ENCODE data around the gene GASK1A. TPM values are rescaled to one million over a fixed set of nuclear protein-coding genes. Genes with fewer than 3 reads are reported as not detected.

Gene GASK1A
- total RNA-seq, 2 experiments from 2014 or later: not detected

- Histone ChIP-seq H2AFZ (ENCODE audit: low read length) (no peak overlapping the region), H3K4me3 (ENCODE audit: low read depth, low read length, poor library complexity, severe bottlenecking) (no peak overlapping the region), H4K20me1 (ENCODE audit: insufficient read depth, low read length) (no peaks in the 10 kb centered on the region), H3K4me1 (ENCODE audit: insufficient read depth, low read length, poor library complexity, severe bottlenecking) (no peaks in the 10 kb centered on the region), H3K9me2 (ENCODE audit: insufficient read depth, low read length) (no peaks in the 10 kb centered on the region), H3K36me3 (ENCODE audit: insufficient read depth, low read length) (no peaks in the 10 kb centered on the region), H3K4me2 (ENCODE audit: low read length) (no peak overlapping the region), H3K27ac (ENCODE audit: low read depth, low read length, poor library complexity, severe bottlenecking) (no peak overlapping the region), H3K9me3 (ENCODE audit: low read length) (no peaks in the 10 kb centered on the region), H3K79me2 (ENCODE audit: insufficient read depth, low read depth, low read length) (no peaks in the 10 kb centered on the region)
- ChIA-PET POLR2A (no interaction called here), CTCF (ENCODE audit: unreplicated experiment) (no interaction called here)
- intact Hi-C loops (cut with micrococcal nuclease; ENCODE audit: unreplicated experiment): no loop called here
- DNase-seq (ENCODE audit: low spot score): no peak
- no TSS peak for BruUV-seq (replicated peaks)
- TF ChIP-seq, protein P1, sequence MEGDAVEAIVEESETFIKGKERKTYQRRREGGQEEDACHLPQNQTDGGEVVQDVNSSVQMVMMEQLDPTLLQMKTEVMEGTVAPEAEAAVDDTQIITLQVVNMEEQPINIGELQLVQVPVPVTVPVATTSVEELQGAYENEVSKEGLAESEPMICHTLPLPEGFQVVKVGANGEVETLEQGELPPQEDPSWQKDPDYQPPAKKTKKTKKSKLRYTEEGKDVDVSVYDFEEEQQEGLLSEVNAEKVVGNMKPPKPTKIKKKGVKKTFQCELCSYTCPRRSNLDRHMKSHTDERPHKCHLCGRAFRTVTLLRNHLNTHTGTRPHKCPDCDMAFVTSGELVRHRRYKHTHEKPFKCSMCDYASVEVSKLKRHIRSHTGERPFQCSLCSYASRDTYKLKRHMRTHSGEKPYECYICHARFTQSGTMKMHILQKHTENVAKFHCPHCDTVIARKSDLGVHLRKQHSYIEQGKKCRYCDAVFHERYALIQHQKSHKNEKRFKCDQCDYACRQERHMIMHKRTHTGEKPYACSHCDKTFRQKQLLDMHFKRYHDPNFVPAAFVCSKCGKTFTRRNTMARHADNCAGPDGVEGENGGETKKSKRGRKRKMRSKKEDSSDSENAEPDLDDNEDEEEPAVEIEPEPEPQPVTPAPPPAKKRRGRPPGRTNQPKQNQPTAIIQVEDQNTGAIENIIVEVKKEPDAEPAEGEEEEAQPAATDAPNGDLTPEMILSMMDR (conservative IDR thresholded peaks at IDR 0.05; ENCODE audit: low read length): no peak
- no peak for TF ChIP-seq EZH2phosphoT487 (IDR thresholded peaks at IDR 0.05; ENCODE audit: borderline replicate concordance, low read depth, low read length)
These were observed 48.9 kb downstream of the GASK1A start for GRCh38 chr3:43028001-43028400.

DNA sequence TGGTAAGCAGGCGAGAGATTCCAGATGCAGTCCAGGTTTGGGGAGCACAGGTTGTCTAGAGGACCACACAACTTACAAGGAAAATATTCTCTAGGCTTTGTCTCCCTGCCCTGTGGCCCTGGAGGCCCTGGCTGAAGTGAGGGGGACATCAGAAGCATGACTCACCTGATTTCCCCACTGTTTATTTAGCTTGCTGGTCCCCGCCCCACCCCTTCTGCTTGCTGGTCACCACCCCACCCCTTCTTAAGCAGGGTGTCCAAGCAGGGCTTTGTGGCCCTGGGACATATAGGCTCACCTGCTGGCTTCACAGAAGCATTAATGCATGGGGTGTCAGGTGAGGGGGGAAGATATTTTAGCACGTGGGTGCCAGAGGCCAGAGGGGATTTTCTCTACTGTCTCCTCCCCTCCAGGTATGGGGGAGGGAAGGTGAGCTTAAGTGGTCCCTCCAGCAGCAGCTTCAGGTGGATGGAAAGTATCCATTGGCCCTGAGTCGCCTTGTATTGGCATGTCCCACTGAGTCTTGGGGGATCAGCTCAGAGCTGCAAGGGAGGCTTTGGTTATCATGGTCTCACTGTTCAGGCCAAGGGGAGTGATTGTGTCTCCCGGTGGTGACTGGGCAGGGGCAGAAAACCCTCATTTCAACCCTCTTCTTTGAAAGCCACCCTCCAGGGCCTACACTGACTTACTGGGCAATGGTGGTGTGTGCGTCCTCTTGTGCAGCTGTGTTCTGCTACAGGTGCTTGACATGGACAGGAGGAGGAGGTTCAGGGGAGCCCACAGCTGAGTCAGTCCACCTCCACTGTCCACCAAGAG lies 49.8 kb downstream of the GASK1A start:
- H4K20me1 ChIP-seq (ENCODE audit: insufficient read depth, low read length): no peaks in the 10 kb centered on the region
- H3K9me3 ChIP-seq (ENCODE audit: low read length): no peaks in the 10 kb centered on the region
- no peaks in the 10 kb centered on the region for H3K4me1 ChIP-seq (ENCODE audit: insufficient read depth, low read length, poor library complexity, severe bottlenecking)
- ChIA-PET POLR2A (no interaction called here), CTCF (ENCODE audit: unreplicated experiment) (no interaction called here)
- DNase-seq (ENCODE audit: low spot score): no peak
- no peaks in the 10 kb centered on the region for H3K36me3 ChIP-seq (ENCODE audit: insufficient read depth, low read length)
- H3K79me2 ChIP-seq (ENCODE audit: insufficient read depth, low read depth, low read length): no peaks in the 10 kb centered on the region
- no peak overlapping the region for H3K4me2 ChIP-seq (ENCODE audit: low read length)
- BruUV-seq (replicated peaks): no TSS peak
- intact Hi-C loops (cut with micrococcal nuclease; ENCODE audit: unreplicated experiment): no loop called here
- H3K9me2 ChIP-seq (ENCODE audit: insufficient read depth, low read length): no peaks in the 10 kb centered on the region
- no peak overlapping the region for H3K4me3 ChIP-seq (ENCODE audit: low read depth, low read length, poor library complexity, severe bottlenecking)
- no peak overlapping the region for H3K27ac ChIP-seq (ENCODE audit: low read depth, low read length, poor library complexity, severe bottlenecking)
- H2AFZ ChIP-seq (ENCODE audit: low read length): no peak overlapping the region
- TF ChIP-seq, protein P1 (conservative IDR thresholded peaks at IDR 0.05; ENCODE audit: low read length): no peak
- no peak for TF ChIP-seq EZH2phosphoT487 (IDR thresholded peaks at IDR 0.05; ENCODE audit: borderline replicate concordance, low read depth, low read length)

- no TSS peak for BruUV-seq (replicated peaks)
- Histone ChIP-seq H4K20me1 (ENCODE audit: insufficient read depth, low read length) (no peaks in the 10 kb centered on the region), H3K9me3 (ENCODE audit: low read length) (no peaks in the 10 kb centered on the region), H3K4me3 (ENCODE audit: low read depth, low read length, poor library complexity, severe bottlenecking) (no peak overlapping the region), H3K36me3 (ENCODE audit: insufficient read depth, low read length) (no peaks in the 10 kb centered on the region), H3K4me1 (ENCODE audit: insufficient read depth, low read length, poor library complexity, severe bottlenecking) (no peaks in the 10 kb centered on the region), H2AFZ (ENCODE audit: low read length) (no peak overlapping the region), H3K9me2 (ENCODE audit: insufficient read depth, low read length) (no peaks in the 10 kb centered on the region), H3K27ac (ENCODE audit: low read depth, low read length, poor library complexity, severe bottlenecking) (no peak overlapping the region), H3K4me2 (ENCODE audit: low read length) (no peak overlapping the region), H3K79me2 (ENCODE audit: insufficient read depth, low read depth, low read length) (no peaks in the 10 kb centered on the region)
- CTCF ChIA-PET (ENCODE audit: unreplicated experiment): no interaction called here
- no peak for DNase-seq (ENCODE audit: low spot score)
- POLR2A ChIA-PET: no interaction called here
- intact Hi-C loops (cut with micrococcal nuclease; ENCODE audit: unreplicated experiment): no loop called here
- TF ChIP-seq, protein P1 (conservative IDR thresholded peaks at IDR 0.05; ENCODE audit: low read length): no peak
- TF ChIP-seq EZH2phosphoT487 (IDR thresholded peaks at IDR 0.05; ENCODE audit: borderline replicate concordance, low read depth, low read length): no peak
These were observed 51.2 kb downstream of the GASK1A start for GRCh38 chr3:43030162-43030935.

Measured in OCI-LY7 (cell line).